ENCODE results near the gene ACTR3C. TPM values are rescaled to one million over a fixed set of nuclear protein-coding genes. Genes with fewer than 3 reads are reported as not detected.
"Not testable (repeated sequence)": the region's sequence is repeated elsewhere in the genome, so short reads cannot be mapped to it uniquely, and the experiment has no call there.

Gene ACTR3C
- total RNA-seq, 1 donor from 2014 or later: 4.6 TPM

DNA sequence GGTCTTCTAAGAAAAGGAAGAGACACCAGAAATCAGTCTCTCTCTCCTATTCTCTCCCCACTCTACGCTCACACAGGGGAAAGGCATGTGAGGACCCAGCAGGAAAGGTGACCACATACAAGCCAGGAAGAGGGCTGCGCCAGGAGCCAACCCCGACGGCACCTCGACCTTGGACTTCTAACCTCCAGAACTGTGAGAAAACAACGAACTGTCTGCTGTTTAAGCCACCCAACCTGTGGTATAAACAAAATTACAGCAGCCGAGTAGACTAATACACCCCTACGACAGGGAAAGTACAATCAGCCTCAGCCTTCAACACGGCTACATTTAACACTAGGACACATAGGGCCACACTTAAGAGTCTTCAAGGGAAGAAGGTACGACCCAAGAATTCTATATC, 26.5 kb downstream of the ACTR3C start:
- intact Hi-C loops (cut with DNase I); DNase-seq (ENCODE audit: low spot score): not testable (repeated sequence)

DNA sequence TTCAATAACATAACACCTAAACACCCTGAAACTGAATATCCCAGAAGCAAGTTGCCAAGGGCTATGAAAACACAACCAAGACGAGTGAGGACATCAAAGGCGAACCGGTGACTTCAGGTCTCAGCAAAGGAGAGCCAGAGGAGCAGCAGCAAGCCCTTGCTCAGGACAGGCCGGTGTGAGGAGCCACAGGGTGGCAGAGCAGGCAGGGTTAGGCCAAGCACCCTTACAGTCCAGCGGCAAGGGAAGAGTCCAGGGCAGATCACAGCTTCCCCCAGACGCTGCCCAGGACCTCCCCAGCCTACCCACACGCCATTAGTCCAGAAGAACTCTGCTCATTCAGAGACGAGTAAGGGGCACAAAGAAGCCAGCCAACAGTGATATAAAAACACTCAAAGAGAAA, 27.7 kb downstream of the ACTR3C start:
- DNase-seq (ENCODE audit: low spot score); intact Hi-C loops (cut with DNase I): not testable (repeated sequence)

DNA sequence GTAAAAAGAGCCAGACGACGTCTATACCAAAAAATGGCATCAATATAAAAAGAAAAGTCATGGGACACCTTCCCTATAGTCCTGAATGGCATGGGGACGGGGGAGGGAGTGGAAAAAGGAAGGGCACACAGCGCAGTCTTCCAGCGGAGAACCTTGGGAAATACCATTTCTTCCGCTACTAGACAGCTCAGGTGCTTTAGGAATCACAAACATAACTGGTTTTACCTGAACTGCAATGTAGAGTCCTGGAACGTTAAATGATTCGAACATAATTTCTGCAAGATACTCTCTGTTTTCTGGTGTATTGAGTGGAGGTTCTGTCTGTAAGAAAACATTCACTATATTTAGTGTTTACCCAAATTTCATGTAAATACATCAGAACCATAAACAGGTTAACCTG, 28.3 kb downstream of the ACTR3C start:
- intact Hi-C loops (cut with DNase I); DNase-seq (ENCODE audit: low spot score): not testable (repeated sequence)

DNA sequence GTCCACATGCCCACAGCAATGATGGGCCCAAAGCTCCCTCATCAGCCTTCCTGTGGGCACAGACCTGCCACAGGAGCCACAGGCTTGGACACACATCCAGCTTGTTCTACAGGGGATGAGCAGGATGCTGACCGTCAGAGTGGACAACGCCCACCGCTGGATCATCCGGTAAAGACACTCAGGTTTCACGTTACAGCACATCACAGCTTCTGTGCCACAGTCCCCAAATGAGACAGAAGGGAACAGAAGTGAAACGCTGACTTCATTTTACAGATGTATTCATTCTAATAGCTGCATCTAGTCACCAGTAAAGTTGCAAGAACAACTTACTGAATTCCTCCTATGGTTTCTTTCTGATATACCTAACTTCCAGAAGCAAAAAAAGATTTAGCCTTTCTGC, 33.0 kb downstream of the ACTR3C start:
- DNase-seq (ENCODE audit: low spot score); intact Hi-C loops (cut with DNase I): not testable (repeated sequence)

DNA sequence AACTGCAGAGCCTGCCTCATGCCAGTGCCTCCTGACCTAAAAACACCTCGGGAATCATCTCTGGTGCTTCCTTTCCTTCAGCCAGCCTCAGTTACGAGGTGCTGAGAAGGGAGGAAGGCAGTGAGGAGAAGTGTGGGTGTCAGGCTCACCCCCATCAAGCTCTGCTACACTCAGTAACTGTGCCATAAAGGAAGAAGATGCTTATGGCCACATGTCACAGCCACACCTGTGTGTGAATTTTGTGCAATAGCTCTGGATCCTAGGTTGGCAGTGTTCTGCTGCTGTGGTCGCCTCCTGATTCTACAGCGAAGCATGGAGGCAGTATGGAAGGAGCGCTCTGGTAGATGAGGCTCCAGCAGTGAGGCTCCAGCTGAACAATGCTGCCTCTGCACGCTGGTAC, 34.5 kb downstream of the ACTR3C start:
- intact Hi-C loops (cut with DNase I): loop anchor here (5.0 kb wide), 1 partner anchor 133 kb away; no protein-coding TSS in a partner anchor
- DNase-seq (ENCODE audit: low spot score): not testable (repeated sequence)

DNA sequence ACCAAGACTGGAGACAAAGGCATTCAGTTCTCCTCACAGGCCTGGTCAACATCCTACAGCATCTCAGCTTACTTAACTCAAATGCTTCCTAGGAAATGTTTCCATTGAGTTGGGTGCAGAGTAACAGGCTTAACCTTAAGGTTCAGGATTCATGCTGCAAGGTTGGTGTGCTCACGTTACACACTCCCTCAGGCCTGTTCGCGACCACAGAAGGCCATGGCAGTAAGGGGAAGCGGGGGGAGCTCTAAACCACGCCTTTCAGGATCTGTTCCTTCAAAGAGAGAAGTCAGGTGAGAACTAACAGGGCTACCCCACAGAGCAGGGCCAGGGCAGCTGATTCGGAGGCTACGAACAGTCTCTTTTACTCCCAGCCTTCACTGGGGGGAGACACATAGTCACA, 35.5 kb downstream of the ACTR3C start:
- DNase-seq (ENCODE audit: low spot score): not testable (repeated sequence)
- intact Hi-C loops (cut with DNase I): loop anchor here (5.0 kb wide), 1 partner anchor 134 kb away; no protein-coding TSS in a partner anchor

DNA sequence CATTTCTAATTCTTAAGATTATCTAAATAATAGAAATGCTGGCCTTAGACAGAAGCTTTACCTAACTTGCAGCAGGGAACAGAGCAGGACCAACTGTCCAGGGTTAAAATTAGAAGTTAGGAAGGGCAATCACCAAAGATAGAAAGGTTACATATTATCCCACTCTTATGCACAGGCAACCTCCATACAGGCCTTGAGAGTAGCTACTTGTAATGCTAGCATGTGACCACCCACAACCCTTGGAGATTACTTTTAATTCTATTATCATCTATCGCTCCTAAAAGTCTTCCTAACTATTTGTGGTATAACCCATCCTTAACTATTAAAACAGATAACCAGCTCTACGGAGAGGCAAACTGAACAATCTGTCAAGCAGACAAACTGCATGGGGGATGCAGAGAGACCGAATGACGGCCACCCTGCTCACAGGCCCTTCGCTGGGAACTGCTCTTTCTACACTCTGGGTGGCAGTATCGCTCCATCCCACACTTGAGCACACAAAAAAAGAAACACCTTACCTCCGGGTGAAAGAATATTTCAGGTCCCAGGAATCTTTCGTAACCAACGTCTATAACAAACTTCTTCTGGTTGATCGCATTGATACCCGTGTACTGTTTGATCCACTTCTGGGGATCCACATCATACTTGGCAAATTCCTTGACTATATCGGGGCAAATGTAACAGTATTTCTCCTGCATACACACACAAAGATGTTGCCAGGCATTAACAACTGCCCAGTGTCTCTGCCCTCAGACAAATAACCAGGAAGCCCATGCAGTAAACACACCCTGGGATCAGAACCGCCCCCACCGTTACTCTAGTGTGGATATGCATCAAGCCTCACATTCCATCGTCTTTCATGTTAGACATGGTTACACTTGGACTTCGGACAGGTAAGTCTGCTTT, 37.2 kb downstream of the ACTR3C start:
- intact Hi-C loops (cut with DNase I): loop anchor here (5.0 kb wide), 1 partner anchor 136 kb away; no protein-coding TSS in a partner anchor

DNA sequence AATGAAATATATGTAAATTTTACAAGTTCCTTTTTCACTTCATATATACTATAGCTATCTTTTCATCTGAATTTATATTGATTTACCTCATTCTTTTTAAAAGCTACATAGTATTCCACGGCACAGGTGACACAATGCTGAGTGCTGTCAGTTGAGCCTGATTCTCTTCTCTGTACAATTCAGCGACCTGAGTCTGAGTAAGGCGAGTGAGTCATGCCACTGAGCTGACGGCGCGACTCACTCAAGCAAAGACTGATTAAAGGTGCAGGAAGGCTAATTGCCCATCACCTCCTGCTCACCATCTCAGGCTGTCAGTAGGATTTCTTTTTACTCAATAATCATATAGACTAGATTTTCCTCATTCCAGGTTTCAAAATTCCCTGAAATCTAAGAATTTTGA, 39.7 kb downstream of the ACTR3C start:
- DNase-seq (ENCODE audit: low spot score); intact Hi-C loops (cut with DNase I): not testable (repeated sequence)

More for the DNA sequence above, 37.2 kb downstream of the ACTR3C start:
- not testable (repeated sequence) for DNase-seq (ENCODE audit: low spot score)

DNA sequence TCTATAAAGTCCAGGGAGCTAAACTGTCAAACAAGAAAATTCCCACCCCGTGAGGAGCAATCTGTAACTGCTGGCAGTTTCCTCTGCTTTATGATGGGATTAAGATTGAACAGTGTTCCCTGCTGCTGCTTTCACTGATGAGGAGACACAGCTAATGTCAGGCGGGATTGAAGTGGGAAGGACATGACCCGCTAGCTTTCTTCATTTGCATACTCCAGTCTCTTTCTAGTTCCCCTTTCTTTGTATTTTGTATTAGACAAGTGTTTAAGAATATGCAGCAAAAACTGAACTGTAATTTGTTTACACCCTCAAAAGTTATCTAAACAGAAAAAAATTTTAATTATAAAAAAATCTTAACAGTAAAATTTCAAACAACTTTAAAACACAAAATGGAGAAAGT, 40.2 kb downstream of the ACTR3C start:
- DNase-seq (ENCODE audit: low spot score); intact Hi-C loops (cut with DNase I): not testable (repeated sequence)

DNA sequence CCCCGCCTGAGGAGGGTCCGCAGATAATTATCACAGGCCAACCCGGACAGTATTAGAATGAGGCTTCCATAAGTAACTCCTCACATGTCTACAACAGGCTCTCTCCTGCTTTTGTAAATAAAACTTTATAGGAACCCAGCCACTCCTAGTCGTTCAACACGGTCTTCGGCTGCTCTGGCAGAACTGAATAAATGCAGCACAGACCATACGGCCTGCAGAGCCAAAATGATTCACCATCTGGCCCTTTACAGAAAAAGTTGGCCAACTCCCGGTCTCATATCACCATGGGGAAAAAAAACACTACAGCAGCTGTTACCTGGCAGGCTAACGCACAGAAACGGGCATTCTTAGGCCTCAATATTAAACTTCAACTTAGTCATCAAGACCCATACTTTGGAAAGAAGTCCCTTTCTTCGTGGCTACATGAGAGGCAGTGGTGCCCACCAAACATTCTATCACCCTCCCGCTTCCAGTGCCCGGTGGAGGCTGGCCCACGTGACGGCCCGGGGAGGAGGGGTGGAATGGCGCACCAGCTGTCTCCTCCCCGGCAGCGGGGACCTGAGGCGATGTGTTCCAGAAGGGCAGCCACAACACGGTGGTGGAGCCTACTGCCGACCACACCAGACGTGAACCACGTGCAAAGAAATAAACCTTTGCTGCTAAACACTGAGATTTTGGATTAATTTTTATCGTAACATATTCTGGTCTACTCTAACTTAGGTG, 41.5 kb downstream of the ACTR3C start:
- intact Hi-C loops (cut with DNase I); DNase-seq (ENCODE audit: low spot score): not testable (repeated sequence)

DNA sequence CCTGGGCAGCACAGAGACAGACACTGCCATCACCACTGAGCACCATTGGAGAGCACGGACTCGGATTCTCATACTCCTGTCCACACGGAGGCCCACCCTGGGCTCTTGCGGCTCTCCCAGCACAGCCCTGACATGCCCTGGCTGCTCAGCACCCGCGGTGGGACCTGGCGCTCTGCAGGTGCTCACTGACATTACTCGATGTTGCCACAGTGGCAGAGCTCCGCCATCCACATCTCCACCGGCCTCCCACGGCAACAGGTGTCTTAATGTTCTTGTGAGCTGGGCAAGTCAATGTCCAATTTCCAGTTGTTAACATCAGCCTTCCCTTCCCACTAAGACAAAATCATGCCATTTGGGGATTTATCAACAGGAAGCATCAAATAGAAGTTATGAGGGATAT, 45.0 kb downstream of the ACTR3C start:
- intact Hi-C loops (cut with DNase I): not testable (repeated sequence)

DNA sequence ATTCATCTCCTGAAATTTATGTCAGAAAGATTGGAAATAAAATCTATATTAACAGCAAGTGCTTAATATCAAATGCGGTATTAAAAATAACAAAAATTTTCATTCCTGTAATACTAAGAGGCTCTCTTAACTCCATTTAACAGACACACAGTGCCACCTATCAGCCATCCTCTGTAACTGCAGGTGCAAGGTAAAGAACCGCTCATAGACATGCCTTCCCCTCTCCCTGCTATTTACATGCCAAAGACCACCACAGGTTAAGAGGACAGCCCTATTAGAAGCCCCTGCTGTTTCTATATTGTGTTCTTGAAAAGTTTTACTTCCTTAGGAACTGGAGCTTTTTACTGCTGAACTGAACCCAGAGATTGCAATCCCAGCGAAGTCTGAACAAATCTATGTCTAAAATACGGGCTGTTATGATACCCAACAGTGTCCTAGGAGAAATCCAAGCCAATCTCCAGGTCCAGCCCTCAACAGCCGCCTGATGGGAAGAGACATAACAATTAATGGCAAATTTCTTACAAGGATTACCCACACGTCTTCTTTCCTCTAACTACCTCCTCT, 47.1 kb downstream of the ACTR3C start:
- DNase-seq (ENCODE audit: low spot score); intact Hi-C loops (cut with DNase I): not testable (repeated sequence)

More for the DNA sequence above, 45.0 kb downstream of the ACTR3C start:
- not testable (repeated sequence) for DNase-seq (ENCODE audit: low spot score)

DNA sequence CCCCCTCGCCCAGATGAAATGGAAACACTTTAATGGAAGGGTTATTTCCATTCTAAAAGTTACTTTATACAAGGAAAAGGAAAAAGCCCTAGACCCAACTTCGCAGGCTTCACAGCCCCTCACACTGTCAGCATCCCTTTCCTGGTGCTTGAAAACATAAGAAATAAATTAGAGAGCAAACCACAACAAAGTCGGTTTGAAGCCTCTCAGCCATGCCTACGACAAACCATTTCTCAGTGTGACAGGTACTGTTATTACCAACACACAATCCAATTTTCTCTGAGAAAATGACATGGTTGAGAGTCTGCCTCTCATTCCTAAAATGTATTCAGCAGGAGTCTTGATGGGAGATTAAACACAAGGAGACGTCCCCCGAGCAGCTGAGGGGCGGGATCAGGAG, 51.4 kb downstream of the ACTR3C start:
- intact Hi-C loops (cut with DNase I): not testable (repeated sequence)

DNA sequence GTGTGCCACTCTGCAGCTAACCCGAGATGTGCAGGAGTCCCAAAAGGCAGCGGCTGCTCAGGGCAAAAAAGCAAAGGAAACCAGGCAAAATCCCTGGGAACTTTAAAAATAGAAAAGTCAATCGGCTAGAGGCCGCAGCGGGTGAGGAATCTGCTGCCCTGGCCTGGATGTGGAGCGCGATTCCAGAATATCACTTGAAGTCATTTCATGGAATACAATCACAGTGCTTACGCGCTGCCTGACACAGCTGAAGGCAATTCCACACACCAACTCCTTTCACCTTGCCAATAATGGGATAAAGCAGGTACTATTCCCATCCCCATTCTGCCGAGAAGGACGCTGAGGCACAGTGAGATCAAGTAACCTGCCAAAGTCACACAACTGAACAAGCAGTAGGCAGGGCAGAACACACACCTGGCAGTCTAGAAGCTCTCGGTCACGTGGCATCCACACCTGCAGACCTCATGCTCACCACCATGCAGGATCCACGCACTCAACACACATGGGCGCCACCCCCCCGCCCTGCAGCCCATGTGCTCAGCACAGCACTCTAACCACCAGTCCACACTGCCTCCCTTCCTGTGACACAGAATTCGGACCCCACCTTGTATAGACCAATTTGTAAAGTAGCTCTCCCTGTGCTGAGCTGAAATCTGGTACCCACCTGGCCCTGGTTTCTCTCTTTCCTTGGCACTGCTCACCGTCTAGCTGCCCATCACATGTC, 53.1 kb downstream of the ACTR3C start:
- DNase-seq (ENCODE audit: low spot score); intact Hi-C loops (cut with DNase I): not testable (repeated sequence)

More for the DNA sequence above, 51.4 kb downstream of the ACTR3C start:
- DNase-seq (ENCODE audit: low spot score): not testable (repeated sequence)

DNA sequence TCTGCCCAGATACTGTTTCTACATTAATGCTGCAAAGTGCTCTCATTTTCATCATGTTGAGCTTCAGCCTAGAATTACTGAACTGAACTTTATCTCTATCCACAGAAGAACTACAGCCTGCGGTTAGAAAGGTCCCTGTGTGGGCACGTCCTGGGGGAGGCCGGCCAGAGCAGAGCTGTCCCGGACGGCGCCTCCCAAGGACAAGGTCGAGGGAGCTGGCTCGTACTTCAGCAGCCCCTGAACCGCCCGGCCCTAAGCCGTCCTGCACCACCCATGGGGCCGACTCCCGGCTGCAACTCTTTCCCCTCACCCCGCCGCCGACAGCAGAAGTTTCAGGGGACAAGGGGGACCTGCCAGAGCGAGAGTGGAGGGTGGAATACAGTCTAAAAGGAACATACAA, 54.5 kb downstream of the ACTR3C start:
- intact Hi-C loops (cut with DNase I); DNase-seq (ENCODE audit: low spot score): not testable (repeated sequence)

DNA sequence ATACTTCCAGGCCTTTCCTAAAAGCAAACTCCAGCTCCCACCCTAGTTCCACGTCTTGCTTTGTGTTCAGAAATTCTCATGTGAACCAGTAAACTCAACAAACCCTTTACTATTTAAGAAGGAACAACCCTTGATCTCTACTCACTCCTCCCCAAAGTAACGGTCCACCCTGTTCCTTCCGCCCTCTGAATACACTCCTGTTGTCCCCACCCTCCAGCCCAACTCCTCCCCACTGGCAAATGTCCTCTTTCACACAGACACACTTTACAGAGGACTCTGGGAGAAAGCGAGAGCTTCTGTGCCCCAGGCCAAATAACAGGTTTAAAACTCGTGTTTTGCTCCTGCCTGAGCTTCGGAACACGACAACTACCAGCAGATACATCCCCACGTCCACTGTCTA, 55.1 kb downstream of the ACTR3C start:
- DNase-seq (ENCODE audit: low spot score); intact Hi-C loops (cut with DNase I): not testable (repeated sequence)

DNA sequence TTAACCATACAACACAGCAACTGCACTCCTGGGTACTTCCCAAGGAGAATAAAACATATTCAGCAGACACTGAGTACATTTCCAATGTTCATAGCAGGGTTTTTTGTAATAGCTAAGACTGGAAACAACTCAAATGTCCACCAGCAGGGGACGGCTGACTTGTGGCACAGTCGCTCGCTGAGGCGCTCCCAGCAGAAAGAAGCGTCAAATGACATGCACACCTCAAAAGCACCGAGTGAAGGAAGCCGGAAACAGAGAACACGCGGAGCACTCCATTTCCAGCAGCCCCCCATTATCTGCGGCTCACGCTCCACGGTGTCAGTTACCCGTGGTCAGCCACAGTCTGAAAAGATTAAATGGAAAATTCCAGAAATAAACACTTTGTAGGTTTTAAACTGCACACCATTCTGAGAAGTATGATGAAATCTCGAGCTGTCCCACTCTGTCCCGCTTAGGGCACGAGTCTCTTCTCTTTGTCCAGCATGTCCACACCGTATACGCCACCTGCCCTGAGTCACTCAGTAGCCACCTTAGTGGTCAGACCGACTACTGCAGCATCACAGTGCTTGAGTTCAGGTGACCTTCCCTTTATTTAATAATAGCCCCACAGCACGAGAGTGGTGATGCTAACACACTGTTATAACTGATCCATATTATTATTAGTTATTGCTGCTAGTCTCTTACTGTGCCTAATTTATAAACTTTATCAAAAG, 56.2 kb downstream of the ACTR3C start:
- DNase-seq (ENCODE audit: low spot score); intact Hi-C loops (cut with DNase I): not testable (repeated sequence)

DNA sequence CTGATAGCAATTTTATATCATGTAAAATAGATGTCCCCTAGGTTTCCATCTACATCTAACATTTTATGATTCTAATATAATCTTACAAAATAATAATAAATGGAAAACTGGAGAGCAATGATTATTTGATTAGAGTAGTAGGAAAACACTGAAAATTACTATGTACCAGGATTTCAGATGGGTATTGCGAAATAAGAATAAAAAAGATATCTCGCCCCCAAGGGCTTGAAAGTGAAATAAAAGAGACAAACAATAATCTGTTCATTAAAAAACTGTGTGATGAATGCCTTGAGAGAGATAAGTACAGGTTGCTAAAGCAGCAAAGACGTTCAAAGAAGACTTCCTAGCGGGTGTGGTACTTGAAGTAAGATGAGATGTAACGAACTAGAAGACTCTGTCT, 60.7 kb downstream of the ACTR3C start:
- DNase-seq (ENCODE audit: low spot score); intact Hi-C loops (cut with DNase I): not testable (repeated sequence)
